OCI-LY7 (cell line): ENCODE data around the gene MRPL48.

ENCODE experiments used
- EZH2phosphoT487 ChIP-seq: fragments of 200-600 bp; sonication (generic); IDR thresholded peaks from 2 replicates; pipeline ENCODE4 v1.6.1; 2018; ENCODE audit warnings: low read depth, borderline replicate concordance, mild to moderate bottlenecking, mixed run types, antibody characterized with exemption, low read length, moderate library complexity, mixed read lengths
- TF ChIP-seq, protein P1 (sequence below): fragments of 200-600 bp; sonication (generic); conservative IDR thresholded peaks from 2 replicates; pipeline ENCODE4 v1.5.1; 2014; ENCODE audit warnings: mild to moderate bottlenecking, antibody characterized with exemption, low read length, moderate library complexity, mixed read lengths

DNA sequence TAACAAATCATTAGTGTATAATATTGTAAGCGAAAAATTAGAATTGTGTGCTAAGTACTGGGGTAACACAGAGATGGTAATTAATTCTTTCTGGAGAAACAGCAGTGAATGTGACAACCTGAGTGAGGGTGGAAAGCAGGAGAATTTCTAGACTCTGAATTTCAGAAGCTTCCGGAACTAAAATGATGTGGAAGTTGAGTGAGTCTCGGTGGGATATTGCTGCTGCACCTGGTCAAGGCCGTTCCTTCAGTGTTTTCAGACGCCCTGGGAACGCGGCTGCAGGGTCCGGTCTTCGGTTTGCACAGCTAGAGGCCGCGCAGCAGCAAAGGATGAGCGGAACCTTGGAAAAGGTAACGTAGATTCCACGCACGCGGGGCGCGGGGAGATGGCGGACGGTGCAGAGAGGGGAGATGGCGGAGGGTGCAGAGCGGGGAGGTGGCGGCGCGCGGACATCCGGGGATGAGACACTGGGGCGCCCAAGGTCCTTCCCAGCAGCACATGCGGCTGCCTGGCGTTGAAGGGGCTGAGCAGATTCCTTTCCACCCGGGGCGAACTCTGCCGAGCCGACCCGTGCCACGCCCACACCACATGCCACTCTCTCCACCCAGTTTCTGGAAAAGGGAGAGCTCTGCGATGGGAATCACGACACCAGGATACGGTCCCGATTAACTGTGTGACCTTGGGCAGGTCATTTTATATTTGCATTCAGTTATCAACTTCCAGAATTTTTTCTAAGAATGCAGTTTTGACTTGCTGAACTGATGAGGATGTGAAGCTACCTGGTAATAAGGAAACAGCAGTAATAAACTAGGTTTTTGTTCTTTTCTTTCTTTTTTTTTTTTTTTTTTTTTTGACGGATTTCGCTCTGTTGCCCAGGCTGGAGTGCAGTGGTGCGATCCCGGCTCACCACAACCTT is at the start of gene MRPL48:
- TF ChIP-seq, protein P1, sequence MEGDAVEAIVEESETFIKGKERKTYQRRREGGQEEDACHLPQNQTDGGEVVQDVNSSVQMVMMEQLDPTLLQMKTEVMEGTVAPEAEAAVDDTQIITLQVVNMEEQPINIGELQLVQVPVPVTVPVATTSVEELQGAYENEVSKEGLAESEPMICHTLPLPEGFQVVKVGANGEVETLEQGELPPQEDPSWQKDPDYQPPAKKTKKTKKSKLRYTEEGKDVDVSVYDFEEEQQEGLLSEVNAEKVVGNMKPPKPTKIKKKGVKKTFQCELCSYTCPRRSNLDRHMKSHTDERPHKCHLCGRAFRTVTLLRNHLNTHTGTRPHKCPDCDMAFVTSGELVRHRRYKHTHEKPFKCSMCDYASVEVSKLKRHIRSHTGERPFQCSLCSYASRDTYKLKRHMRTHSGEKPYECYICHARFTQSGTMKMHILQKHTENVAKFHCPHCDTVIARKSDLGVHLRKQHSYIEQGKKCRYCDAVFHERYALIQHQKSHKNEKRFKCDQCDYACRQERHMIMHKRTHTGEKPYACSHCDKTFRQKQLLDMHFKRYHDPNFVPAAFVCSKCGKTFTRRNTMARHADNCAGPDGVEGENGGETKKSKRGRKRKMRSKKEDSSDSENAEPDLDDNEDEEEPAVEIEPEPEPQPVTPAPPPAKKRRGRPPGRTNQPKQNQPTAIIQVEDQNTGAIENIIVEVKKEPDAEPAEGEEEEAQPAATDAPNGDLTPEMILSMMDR: no peak
- TF ChIP-seq EZH2phosphoT487: no peak
